NCI-H1694 (cell line): ENCODE measurements around the gene RNF227.

Experiments used
- DNase-seq: peaks from one replicate; lab custom pipeline; 2025; lab: John Stamatoyannopoulos, UW

Gene RNF227

GRCh38 chr17:7930841-7931631 is 14.9 kb upstream of the RNF227 start:
- no peak for DNase-seq

DNA sequence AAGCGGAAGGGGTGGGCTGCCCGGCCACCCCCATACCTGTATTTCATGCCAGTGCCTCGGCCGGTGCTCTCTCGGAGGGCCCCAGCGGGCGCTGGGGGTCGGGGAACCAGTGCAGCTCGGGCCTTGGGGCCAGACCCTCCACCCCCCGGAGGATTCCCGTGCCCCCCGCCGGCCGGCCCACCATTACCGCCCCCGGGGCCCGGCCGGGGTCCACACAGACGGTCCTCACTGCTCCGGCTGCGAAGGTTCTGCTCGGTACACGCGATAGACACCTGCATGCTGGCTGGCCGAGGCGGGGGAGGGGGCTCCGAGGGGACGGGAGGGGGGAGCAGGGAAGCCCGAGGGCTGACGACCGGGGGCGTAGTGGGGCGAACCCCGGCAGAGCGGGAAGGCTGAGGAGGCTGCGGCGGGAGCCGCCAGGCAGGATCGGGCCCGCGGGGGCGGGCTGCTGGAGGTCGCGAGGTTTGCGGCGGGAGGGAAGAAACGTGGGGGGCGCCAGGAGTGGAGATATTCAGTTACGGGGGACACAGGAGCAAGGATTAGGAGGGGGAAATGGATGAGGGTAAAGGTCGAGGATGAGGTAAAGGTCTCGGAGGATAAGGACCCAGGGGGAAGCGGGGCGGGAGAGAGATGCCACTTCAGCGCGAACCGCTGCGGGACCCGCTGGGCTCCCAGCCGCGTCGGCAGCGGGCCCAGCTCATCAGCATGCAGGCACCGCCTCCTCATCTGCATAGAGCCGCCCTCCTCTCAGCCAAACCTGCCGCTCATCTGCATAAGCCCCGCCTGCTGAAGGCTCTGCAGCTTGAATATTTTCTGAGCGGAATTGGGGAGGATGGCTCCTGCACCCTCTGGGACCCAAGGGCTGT is 13.3 kb upstream of the RNF227 start, which contains the start of gene KCNAB3:
Gene KCNAB3, minus strand, starts transcription at position 699 of the 866 bp plus-strand sequence. Its CDS starts 421 bp downstream, at position 278.
- DNase-seq: no peak

DNA sequence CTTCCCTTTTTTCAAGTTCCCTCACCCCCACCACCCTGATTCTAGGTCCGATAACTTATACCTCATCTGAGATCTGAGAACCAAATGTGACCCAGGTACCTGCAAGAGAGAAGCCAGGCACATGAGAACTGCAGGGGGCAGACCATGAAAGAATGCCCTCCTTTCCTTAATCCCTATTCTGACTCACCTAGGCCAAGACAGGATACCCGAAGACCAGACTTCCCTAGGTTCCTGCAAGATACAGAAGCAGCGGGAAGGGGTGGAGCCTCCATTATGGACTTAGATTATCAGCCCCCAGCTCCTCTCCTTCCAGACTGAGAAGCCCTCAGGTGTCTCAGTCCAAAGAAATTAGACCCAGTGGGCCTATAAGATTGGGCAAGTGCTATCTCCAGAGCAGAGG is 11.5 kb upstream of the RNF227 start:
- no peak for DNase-seq

DNA sequence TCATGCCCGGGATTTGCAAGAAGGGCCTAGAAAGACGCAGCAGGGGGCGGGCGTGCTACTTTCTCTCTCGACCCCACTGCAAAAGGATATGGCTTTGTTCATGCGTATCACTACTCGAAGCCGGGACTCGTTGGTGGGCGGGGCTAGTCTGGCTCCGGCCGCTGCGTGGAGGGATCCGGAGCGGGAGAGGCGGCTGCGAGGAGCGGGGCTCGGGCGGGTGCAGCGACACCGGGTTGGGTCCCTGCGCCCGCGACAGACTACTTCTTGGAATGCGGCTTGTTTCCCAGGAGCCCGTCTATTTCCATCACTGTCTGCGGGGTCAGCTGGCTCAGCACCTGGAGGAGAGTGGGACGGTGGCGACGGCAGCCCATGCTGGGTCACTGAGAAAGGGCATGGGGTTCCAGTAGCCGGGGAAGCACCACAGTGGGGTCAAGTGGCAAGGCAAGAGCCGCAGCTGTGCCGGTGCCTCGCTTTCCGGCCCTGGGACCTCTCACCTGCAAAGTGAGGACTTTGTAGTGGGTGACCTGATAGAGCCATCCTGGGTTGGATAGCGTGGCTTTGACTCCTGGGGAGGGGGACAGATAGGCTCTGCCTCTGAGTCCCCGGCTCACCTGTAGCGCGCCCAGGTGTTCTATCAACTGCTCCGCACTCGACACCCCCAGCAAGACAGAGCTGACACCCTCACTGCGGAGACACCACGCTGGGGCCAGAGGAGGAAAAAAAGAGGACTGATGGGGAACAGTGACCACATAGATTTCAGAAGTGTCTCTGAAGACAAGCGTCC is 6.9 kb upstream of the RNF227 start:
- no peak for DNase-seq

- DNase-seq: no peak
Observed at GRCh38 chr17:7922269-7922844, 6.3 kb upstream of the RNF227 start.

DNA sequence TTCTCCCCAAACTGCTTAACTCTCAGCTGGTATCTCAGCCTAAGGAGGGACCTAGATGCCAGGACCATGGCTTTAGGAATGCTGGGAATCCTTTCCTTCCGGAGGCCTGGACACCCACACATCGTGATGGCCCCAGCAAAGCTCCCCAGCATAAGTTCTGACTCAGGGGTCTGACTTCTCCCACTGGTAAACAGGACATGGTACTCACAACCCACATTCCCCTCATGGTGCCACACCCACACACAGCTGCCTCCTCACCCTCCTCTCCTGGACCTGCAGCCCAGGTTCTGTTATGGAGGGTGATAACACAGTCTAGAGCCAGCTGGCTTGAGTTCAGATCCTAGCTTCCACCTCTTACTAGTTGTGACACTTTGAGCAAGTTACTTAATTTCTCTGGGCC is 719 bp upstream of the RNF227 start:
- DNase-seq: no peak

DNA sequence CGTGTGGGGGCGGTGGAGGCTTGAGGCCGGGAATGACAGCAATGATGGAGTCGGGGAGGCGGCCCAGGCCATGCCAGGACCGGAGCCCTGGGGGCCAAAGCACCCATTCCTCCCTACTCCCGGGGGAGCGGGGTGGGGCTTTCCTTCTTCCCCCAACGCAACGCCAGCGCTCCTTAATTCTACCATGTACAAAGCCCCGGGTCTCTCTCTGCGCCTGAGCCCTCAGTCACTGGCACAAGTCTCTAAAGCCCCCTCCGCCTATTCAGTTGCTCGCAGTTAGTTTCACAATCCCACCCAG is 245 bp upstream of the RNF227 start:
- no peak for DNase-seq

DNA sequence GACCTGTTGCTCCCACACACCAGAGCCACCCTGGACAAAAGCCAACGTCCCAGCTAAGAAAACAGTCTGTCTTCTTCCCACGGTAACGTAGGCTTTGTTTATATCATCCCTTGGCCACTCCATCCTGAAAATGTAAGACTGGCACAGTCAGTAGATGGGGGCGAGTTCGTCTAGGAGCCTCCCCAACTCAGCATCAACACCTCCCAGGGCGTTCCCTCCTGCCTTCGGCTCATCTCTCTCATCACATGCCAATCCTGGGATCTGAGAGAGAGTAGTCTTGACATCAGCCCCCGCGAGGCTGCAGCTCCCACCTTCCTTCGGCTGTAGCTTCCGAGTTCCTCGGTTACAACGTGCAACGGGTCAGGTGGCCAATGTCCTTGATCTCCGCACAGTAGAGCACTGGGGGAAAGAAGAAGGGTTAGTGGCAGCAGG is 894 bp downstream of the RNF227 start:
- no peak for DNase-seq

DNA sequence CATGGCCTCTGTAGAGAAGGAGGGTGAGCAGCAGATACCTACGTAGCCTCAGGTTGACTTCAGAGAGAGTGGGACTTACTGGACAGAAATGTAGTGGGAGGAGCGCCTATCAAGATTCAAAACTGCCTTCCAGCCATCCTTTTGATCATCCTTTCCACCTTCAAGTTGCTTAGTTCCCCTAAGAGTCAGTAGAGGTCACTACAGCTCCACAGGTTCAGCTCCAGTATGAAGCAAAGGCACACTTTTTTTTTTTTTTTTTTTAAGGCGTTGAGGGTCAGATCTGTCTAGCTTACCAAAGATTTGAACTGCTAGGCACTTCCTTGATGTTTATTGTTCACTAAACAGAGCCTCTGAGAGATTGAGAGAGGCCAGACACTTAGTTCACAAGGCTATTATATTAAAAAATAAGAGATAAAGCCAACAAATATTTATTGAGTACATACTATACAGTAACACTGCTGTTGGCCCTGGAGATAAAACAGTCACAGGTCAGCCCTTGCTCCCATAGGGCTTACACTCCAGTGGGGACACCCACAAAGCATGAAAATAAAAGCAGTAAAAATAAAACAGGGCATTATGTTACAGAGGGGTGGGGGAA is 3.1 kb downstream of the RNF227 start:
- peak; percentile 58 for DNase-seq

DNA sequence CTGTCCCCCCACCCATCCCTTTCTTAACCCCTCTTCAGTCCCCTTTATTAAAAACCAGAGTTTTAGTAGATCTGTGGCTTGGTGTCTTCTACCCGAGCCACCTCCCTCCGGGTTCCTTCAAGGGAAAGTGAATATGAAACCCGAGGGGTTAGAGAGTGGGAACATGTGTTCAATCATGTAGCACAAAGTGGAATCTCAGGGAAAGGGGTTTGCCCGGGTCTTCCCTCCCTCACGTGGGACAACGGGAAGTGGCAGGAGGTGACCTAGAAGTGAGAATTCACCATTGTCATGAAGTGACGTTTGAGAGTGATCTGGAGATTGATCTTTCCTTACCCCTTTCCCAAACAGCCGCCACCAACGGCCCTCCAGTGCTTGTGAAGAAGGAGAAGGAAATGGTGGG is 5.0 kb downstream of the RNF227 start:
- DNase-seq: no peak

GRCh38 chr17:7910711-7911110 is 5.4 kb downstream of the RNF227 start:
- DNase-seq: no peak

DNA sequence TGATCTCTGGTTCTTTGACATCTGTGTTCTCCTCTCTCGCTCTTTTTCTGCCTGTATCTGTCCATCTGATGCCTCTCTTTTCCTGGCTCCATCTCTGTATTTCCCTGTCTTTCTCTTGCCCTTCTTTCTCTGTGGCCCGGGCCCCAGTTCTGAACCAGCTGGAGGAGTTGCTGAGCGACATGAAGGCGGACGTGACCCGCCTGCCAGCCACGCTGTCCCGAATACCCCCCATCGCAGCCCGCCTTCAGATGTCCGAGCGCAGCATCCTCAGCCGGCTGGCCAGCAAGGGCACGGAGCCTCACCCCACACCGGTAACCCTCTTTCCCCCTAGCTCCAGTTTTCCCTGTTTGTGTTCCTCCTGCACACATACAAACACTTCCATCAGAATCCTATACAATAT is 5.8 kb downstream of the RNF227 start:
- no peak for DNase-seq

DNA sequence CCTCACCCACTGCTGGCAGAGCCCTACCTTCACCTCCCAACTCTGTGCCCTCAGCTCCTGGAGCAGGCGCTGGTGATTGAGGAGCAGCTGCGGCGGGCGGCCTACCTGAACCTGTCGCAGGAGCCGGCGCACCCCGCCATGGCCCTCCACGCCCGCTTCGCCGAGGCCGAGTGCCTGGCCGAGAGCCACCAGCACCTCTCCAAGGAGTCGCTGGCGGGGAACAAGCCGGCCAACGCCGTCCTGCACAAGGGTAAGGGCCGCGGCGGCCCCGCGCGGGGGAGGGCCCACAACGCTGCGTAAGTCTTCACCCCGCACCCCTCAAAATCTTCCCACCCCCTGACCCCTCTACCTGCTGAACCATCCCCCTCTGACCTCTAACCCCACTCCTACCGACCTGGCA is 7.0 kb downstream of the RNF227 start:
- DNase-seq: no peak

DNA sequence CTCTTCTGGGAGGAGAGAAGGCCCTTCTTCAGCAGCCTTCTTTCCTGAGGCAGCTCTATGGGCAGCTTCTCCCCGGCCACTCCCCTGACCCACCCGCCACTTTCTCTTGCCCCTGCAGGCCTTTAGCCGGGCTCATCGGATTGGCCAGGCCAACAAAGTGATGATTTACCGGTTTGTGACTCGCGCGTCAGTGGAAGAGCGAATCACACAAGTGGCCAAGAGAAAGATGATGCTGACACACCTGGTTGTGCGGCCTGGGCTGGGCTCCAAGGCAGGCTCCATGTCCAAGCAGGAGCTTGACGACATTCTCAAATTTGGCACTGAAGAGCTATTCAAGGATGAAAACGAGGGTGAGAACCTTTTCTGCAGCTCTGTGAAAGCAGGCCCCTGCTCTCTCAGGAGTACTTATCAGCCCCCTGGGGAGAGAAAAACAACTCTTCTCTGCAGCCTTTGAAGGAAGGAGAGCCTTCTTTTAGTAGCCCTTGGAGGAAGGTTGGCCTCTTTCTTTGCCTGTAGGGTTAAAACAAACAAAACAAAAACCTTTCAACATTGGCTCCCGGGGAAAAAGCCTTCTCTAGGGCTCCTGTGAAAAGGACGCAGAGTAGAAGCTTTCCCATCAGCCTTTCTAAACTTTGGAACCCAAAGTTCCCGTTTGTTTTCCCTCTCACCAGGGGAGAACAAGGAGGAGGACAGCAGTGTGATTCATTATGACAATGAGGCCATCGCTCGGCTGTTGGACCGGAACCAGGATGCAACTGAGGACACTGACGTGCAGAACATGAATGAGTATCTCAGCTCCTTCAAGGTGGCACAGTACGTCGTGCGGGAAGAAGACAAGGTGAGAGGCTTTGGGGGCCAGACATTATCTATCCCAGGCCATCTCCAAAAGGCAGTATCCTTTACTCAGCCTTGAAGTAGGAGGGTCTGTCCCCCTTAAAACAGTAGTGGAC is 12.7 kb downstream of the RNF227 start:
- DNase-seq: no peak

GRCh38 chr17:7897773-7898172 is 18.3 kb downstream of the RNF227 start:
- peak; percentile 21 for DNase-seq

DNA sequence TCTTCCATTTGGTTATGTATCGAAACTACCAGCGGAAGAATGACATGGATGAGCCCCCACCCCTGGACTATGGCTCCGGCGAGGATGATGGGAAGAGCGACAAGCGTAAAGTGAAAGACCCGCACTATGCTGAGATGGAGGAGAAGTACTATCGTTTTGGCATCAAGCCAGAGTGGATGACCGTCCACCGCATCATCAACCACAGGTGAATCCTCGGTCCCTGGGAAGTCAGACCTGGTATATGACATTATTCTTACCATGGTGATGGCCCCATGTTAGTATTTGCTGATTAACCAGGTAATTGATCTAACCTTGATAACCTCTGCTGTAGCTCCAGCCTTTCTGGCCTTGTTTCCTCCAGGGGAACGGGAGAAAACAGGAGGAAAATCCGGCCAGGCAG is 19.0 kb downstream of the RNF227 start:
- DNase-seq: no peak

GRCh38 chr17:7894866-7895265 is 21.2 kb downstream of the RNF227 start:
- DNase-seq: no peak

GRCh38 chr17:7894226-7894625 is 21.9 kb downstream of the RNF227 start:
- no peak for DNase-seq

DNA sequence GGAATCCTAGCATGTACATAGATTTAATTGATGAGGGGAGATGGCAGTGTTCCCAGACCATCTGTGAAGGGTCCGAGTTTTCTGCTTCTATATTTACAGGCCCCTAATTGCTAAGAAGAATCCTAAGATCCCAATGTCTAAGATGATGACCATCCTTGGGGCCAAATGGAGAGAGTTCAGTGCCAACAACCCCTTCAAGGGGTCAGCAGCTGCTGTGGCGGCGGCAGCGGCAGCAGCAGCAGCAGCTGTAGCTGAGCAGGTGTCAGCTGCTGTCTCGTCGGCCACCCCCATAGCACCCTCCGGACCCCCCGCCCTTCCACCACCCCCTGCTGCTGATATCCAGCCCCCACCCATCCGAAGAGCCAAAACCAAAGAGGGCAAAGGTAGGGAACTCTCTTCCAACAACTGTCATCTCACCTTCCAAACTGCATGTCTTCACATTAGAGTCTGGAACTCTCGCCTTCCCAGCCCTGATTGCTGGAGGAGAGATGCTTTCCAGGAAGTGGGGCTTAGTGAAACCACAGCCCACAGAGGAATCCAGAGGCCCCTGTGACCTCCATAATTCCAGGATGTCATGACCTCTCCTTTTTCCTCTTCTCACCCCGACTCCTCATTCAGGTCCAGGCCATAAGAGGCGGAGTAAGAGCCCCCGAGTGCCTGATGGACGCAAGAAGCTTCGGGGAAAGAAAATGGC is 22.8 kb downstream of the RNF227 start:
- no peak for DNase-seq
